Activated T-cell treated with anti-CD3 and anti-CD28 coated beads for 1 hour (primary cell): ENCODE measurements around the gene S100P.
"Not testable (repeated sequence)": the region's sequence is repeated elsewhere in the genome, so short reads cannot be mapped to it uniquely, and the experiment has no call there.

ENCODE experiments used
- DNase-seq: peaks from one replicate; pipeline ENCODE4 v3.0.0-alpha.2; 2020; ENCODE audit warnings: low read depth

S100P gene

GRCh38 chr4:6673191-6673659, 20.5 kb upstream of the S100P start:
- not testable (repeated sequence) for DNase-seq

GRCh38 chr4:6673660-6674499, 19.8 kb upstream of the S100P start:
- DNase-seq, result peak; percentile 89

DNA sequence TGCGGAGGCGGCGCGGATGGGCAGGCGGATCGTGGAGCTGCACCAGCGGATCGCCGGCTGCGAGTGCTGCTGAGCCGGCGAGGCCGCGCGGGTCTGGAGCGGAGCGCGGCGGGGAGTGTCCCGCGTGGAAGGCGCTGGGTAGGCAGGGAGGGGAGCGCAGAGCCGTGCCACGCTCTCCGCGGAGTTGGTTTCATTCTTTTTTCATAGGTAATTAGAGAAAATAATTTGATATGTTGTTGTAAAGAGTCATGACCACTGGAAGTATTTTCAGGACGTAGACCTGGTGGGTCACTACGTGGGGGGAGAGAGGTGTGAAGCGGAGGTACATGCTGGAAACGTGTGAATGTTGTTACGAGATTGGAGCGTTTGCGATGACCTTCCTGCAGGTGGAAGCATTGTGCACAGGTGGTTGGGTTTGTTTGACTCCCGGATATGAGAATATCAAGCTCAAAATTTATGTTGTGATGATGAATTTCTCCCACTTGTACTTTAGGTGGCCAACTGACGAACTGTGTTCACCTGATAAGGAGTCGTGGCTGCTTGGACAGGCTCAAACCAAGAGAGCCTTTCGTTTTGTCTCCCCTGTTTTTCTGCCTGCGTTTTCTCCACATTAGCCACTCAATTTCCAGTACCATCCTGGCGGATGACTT, 19.1 kb upstream of the S100P start:
- peak; percentile 51 for DNase-seq

- DNase-seq, result no peak
Observed at GRCh38 chr4:6676722-6677558, 16.7 kb upstream of the S100P start.

DNA sequence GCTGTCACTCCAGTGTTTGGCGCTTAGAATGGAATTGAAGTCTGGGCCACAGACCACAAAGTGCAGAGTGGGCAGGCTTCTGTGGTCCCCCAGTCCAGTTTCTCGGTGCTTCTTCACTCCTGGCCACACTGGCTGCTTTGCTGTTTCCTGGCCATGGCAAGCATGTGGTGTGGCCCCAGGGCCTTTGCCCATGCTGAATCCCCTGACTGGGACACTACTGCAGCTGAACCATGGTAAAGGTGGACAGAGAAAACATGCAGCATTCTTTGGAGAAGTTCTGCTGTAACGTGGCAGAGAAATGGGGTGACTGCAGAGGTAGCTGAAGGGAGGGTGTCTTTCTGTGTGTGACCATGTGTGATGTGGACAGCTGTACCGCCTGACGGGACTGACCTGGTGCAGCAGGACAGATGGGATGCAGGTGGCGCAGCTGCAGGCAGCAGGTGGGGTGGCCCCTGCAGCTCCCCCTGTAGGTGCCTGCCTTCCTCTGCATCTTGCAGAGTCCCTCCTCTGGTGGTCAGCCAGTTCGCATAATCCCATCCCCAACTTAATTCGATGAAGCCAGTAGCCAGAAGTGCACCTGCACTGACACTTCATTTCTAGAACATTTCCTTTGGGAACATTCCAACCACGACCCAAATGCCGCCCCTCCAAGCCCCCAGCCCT, 13.2 kb upstream of the S100P start:
- DNase-seq, result no peak

DNA sequence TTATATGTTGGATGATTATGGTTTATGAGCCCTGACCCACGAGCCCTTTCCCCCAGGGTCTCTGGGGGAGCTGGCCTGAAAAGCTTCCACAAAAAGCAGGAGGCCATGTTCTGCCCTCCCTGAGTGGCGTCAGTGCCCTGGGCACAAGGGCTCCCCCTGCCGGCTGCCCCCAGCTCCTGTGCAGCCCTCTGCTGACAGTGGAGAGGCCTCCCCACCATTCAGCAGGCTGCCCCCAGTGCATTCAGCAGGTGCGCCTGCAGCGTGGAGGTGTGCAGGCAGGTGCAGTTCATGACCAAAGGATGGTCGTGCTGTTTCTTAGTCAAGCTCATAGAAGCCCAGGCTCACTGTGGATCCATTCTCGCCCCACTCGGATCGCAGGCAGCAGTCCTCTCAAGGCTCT, 12.5 kb upstream of the S100P start:
- DNase-seq, result no peak

GRCh38 chr4:6682862-6683590, 10.7 kb upstream of the S100P start:
- DNase-seq, result no peak

- no peak for DNase-seq
Observed at GRCh38 chr4:6684656-6685055, 9.0 kb upstream of the S100P start.

GRCh38 chr4:6686104-6686787, 7.4 kb upstream of the S100P start:
- no peak for DNase-seq

- no peak for DNase-seq
Observed at GRCh38 chr4:6687947-6688878, 5.5 kb upstream of the S100P start.

GRCh38 chr4:6688879-6689505, 4.7 kb upstream of the S100P start:
- DNase-seq, result peak; percentile 59

GRCh38 chr4:6689506-6689960, 4.1 kb upstream of the S100P start:
- DNase-seq, result no peak

DNA sequence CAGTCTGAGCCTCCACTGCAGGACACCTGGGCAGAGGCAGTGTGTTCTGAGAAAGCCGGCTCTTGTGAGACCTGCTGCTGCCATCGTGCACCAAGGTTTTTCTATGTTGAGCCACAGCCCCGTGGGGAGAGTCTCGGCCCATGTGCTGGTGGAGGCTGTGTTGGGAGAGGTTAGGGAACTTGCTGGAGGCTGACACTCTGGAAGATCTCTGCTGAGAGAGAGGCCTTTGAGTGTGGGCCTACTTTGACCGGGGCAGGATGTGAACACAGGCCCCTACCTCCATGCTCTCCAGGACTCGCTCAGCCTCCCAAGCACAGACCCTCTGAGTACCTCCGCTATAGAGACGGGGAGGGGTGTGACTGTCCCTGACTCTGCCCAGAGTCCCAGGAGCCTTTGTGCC, 1.3 kb upstream of the S100P start:
- no peak for DNase-seq

DNA sequence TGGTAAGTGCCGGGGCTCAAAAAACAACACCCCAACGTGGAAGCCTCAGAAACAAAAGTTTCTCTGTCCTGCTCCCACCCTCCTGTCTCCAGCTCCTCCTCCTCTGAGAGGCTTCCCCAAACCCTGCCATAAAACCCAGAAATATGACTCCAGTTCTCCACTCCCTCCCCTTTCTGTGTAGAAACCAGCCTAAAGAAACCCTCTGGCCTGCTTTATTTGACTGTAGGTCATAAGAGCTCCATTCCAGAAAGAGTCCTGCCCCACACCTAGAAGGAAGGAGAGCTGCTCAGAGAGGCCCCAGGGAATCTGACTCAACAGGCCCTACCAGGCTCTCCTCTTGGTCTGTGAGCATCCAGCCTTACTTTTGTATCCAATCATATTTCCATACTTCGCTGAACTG, 872 bp upstream of the S100P start:
- DNase-seq, result no peak

DNA sequence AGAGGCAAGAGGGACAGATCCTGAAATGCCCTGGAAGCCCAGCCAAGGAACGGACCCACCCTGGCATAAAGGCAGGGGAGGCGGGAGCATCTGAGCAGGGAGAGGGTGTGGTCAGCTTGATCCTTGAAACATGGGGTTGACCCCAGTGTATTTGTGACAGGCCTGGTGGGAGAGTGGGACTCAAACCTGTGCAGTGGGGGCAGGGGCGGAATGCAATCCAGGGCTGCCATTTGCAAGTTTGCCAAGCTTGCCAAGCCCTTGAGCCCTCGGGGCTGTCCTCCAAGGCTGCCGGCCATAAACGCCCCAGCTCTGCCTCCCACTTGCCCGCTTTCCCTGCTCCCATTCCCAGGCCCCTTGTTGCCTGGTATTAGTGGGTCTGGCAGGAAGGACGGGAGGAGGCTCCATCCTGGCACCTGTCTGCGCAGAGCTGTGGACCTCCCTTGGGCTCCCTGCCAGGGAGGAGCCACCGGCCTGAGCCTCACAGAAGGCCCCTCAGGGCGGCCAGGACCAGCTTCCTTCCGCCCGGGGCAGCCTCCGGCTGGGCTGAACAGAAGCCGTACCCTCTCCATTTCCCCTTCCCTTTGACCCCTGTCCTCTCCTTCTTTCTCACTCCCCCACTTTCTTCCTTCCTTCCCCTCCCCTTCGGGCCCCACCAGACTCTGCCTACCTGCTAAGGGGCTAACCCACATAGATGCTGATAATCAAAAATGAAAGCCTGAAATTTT, 661 bp downstream of the S100P start:
- DNase-seq, result no peak

DNA sequence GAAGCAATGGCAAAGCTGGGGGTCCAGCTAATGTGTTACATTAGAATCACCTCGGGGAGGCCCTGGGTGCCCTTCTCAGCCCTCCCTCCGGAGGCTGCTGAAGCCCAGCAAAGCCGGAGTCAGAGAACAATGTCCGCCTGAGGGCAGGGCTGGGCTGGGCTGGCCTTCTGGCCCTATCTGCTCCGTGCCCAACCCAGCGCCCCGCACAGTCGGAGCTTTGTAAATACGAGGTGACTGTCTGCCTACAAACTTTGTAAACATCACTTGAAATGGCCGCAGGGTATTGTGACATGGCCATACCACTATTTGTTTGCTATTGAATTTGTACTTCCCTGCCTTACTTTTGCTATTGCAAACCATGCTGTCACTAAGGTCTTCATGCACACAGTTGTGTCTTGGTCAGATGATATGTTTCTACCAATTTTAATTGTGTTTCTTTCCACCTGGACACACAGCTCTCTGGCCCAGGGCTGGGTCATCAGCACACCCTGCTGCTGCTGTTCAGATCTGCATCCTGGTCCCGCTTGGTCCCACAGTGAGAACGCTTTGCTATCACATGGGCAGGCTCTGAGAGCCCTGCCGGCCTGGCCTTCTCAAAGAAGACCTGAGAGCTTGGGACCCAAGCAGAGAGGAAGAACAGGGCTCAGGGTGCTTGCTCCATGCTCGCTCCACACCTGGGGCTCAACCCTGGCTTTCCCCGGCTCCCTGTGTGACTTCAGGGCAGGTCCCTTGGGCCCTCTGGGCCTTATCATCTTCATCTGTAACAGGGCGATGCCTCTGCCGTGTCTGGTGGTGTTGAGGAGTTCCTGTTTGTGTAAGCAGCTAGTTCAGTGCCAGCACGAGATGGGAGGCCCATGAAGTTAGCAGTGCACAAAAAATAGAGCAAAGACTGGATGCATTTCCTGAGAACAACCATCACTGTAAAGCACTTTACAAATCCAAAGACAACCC, 2.3 kb downstream of the S100P start:
- DNase-seq, result peak; percentile 37

- DNase-seq, result no peak
Observed at GRCh38 chr4:6696611-6697010, 2.9 kb downstream of the S100P start.
